GM18909 (cell line): ENCODE data around the gene BRD7.

Experiments used
- ATAC-seq: cut with Tn5 transposase; IDR thresholded peaks from one replicate; pipeline ENCODE4 v1.9.1; 2021; ENCODE audit warnings: mild to moderate bottlenecking; ENCODE audit not compliant: unreplicated experiment, poor library complexity

BRD7 gene

GRCh38 chr16:50368410-50369132 is at the start of gene BRD7:
Gene BRD7 (minus strand): TSS chr16:50368988. CDS start chr16:50368774, 214 bp downstream.
- peak; percentile 77 for ATAC-seq

- ATAC-seq = no peak
These were observed 47.6 kb upstream of the BRD7 start for GRCh38 chr16:50416388-50416787.

- no peak for ATAC-seq
These were observed 45.4 kb upstream of the BRD7 start for GRCh38 chr16:50414152-50414551.

GRCh38 chr16:50411034-50411433 is 42.2 kb upstream of the BRD7 start:
- no peak for ATAC-seq

GRCh38 chr16:50408001-50408561 is 39.3 kb upstream of the BRD7 start:
- no peak for ATAC-seq

GRCh38 chr16:50407351-50407750 is 38.6 kb upstream of the BRD7 start:
- ATAC-seq = no peak

- ATAC-seq = no peak
These were observed 34.7 kb upstream of the BRD7 start for GRCh38 chr16:50403491-50403890.

GRCh38 chr16:50402298-50402895 is 33.6 kb upstream of the BRD7 start:
- ATAC-seq = no peak

- no peak for ATAC-seq
These were observed 32.6 kb upstream of the BRD7 start for GRCh38 chr16:50401355-50401754.

- ATAC-seq = no peak
These were observed 32.2 kb upstream of the BRD7 start for GRCh38 chr16:50400967-50401348.

GRCh38 chr16:50400312-50400966 is 31.7 kb upstream of the BRD7 start:
- ATAC-seq = no peak

GRCh38 chr16:50399411-50399810 is 30.6 kb upstream of the BRD7 start:
- ATAC-seq = no peak

GRCh38 chr16:50398336-50398735 is 29.5 kb upstream of the BRD7 start:
- no peak for ATAC-seq

- ATAC-seq = no peak
These were observed 28.2 kb upstream of the BRD7 start for GRCh38 chr16:50396761-50397535.

GRCh38 chr16:50395763-50396710 is 27.2 kb upstream of the BRD7 start:
- no peak for ATAC-seq

GRCh38 chr16:50393858-50394802 is 25.3 kb upstream of the BRD7 start:
- no peak for ATAC-seq

- no peak for ATAC-seq
These were observed 24.6 kb upstream of the BRD7 start for GRCh38 chr16:50393416-50393815.

GRCh38 chr16:50390914-50391716 is 22.3 kb upstream of the BRD7 start:
- no peak for ATAC-seq
